B cell (primary cell): ENCODE data around the gene PDP2. TPM values are rescaled to one million over a fixed set of nuclear protein-coding genes. Genes with fewer than 3 reads are reported as not detected.

ENCODE experiments used
- ATAC-seq: fragments of 200-7000 bp; cut with Tn5 transposase; one replicate; pipeline ENCODE4 v1.10.0; 2021; ENCODE audit warnings: low read depth, mild to moderate bottlenecking, moderate number of reproducible peaks, moderate library complexity
- CTCF ChIA-PET: fragments of 350-600 bp; sonication (Branson Sonifier 250); formaldehyde crosslinking; loops from one replicate; lab custom pipeline; 2021; ENCODE audit warnings: antibody characterized with exemption, inconsistent platforms; lab: Charles Lee
- POLR2A ChIA-PET: fragments of 350-600 bp; sonication (Branson Sonifier 250); formaldehyde crosslinking; loops from one replicate; lab custom pipeline; 2021; ENCODE audit warnings: antibody characterized with exemption; lab: Charles Lee
- DNase-seq: peaks from one replicate; pipeline ENCODE4 v3.0.0; 2013
- H2AFZ ChIP-seq: 2 replicates; pipeline ENCODE4 v1.6.1; 2012; ENCODE audit warnings: mild to moderate bottlenecking, low read depth, low read length; ENCODE audit not compliant: insufficient read depth, poor library complexity, severe bottlenecking
- H3K27ac ChIP-seq, 2 donors: 1 replicate in 1 of 2; 2 replicates in 1 of 2; pipeline ENCODE4 v1.5.1; 2012 to 2013; ENCODE audit warnings: low read length in 2 of 2, mild to moderate bottlenecking in 2 of 2, moderate library complexity in 1 of 2
- H3K27me3 ChIP-seq, 4 experiments: fragments of 200-600 bp in 1 of 4; sonication (generic) in 1 of 4; replicated peaks in 1 of 4; 1 replicate in 2 of 4; 2 replicates in 2 of 4; pipeline versions ENCODE4 v1.6.1 to v1.7.0; 2013 to 2016; ENCODE audit warnings: low read length in 3 of 4, mild to moderate bottlenecking in 2 of 4, mixed read lengths in 1 of 4, moderate library complexity in 1 of 4; ENCODE audit not compliant: insufficient read depth in 4 of 4, control insufficient read depth in 3 of 4; ENCODE audit errors: control extremely low read depth in 1 of 4
- H3K36me3 ChIP-seq, 2 experiments: replicated peaks in 1 of 2; 1 replicate in 1 of 2; 2 replicates in 1 of 2; pipeline versions ENCODE4 v1.6.1 to v1.7.1; 2013; ENCODE audit warnings: low read length in 1 of 2; ENCODE audit not compliant: insufficient read depth in 2 of 2, control insufficient read depth in 1 of 2; ENCODE audit errors: control extremely low read depth in 1 of 2, extremely low read depth in 1 of 2
- H3K4me1 ChIP-seq, 2 donors: fragments of 200-600 bp in 1 of 2; sonication (generic) in 1 of 2; 1 replicate in 1 of 2; 2 replicates in 1 of 2; pipeline versions ENCODE4 v1.5.1 to v1.6.1; 2013 to 2017; ENCODE audit warnings: low read length in 2 of 2; ENCODE audit not compliant: control insufficient read depth in 2 of 2, insufficient read depth in 2 of 2
- H3K4me2 ChIP-seq: replicated peaks from 2 replicates; pipeline ENCODE3; 2012; ENCODE audit warnings: mild to moderate bottlenecking, low read depth, low read length; ENCODE audit not compliant: poor library complexity, severe bottlenecking
- H3K4me3 ChIP-seq, 5 experiments: fragments of 200-600 bp in 1 of 5; sonication (generic) in 1 of 5; 1 replicate in 3 of 5; 2 replicates in 2 of 5; pipeline versions ENCODE4 v1.5.1 to v1.7.0; 2011 to 2016; ENCODE audit warnings: low read length in 4 of 5, mild to moderate bottlenecking in 4 of 5, low read depth in 2 of 5, control low read depth in 1 of 5, moderate library complexity in 1 of 5; ENCODE audit not compliant: insufficient read depth in 1 of 5; ENCODE audit errors: control extremely low read depth in 1 of 5, extremely low read depth in 1 of 5
- H3K79me2 ChIP-seq: fragments of 200-600 bp; sonication (generic); one replicate; pipeline ENCODE4 v1.6.0; 2016; ENCODE audit warnings: low read length; ENCODE audit not compliant: control insufficient read depth, insufficient read depth
- H3K9ac ChIP-seq: fragments of 200-600 bp; sonication (generic); 2 replicates; pipeline ENCODE4 v1.6.1; 2017; ENCODE audit warnings: mild to moderate bottlenecking, low read length, moderate library complexity
- H3K9me3 ChIP-seq, 3 donors: one replicate each; pipeline versions ENCODE4 v1.6.1 to v1.7.1; 2013; ENCODE audit warnings: low read length in 2 of 3; ENCODE audit not compliant: control insufficient read depth in 2 of 3, insufficient read depth in 1 of 3; ENCODE audit errors: control extremely low read depth in 1 of 3
- H4K20me1 ChIP-seq: 2 replicates; pipeline ENCODE4 v1.6.0; 2012; ENCODE audit warnings: mild to moderate bottlenecking, low read length; ENCODE audit not compliant: insufficient read depth, control insufficient read depth, poor library complexity, severe bottlenecking
- H3K27ac Mint-ChIP-seq: one replicate; pipeline ENCODE4 v1.8.0; 2021; ENCODE audit warnings: mixed read lengths
- H3K27me3 Mint-ChIP-seq: one replicate; pipeline ENCODE4 v1.8.0; 2021; ENCODE audit warnings: mixed read lengths
- H3K4me1 Mint-ChIP-seq: one replicate; pipeline ENCODE4 v1.8.0; 2021; ENCODE audit warnings: mixed read lengths
- H3K4me3 Mint-ChIP-seq: one replicate; pipeline ENCODE4 v1.8.0; 2021; ENCODE audit warnings: mixed read lengths
- H3K9me3 Mint-ChIP-seq: one replicate; pipeline ENCODE4 v1.8.0; 2022; ENCODE audit warnings: mixed read lengths; ENCODE audit not compliant: insufficient read depth
- CTCF ChIP-seq: fragments of 200-600 bp; IDR thresholded peaks from one replicate; pipeline ENCODE4 v1.8.0; 2022; ENCODE audit warnings: antibody characterized with exemption, mild to moderate bottlenecking
- EZH2 ChIP-seq: IDR thresholded peaks from 2 replicates; pipeline ENCODE4 v1.6.1; 2012; ENCODE audit warnings: borderline replicate concordance, low read depth, mild to moderate bottlenecking, moderate library complexity, low read length; ENCODE audit not compliant: insufficient read depth, poor library complexity, severe bottlenecking
- WGBS: methylation state at CpG from one replicate; pipeline ENCODE4 v1.1.5; 2013; ENCODE audit warnings: missing lambda C conversion rate; ENCODE audit not compliant: insufficient coverage; 5-methylcytosine and 5-hydroxymethylcytosine counted together
- intact Hi-C: fragments of 100-400 bp; cut with micrococcal nuclease; formaldehyde crosslinking; loops from one replicate; pipeline ENCODE4 v1.10.0; 2022
- polyA plus RNA-seq: library from polyadenylated mRNA; depleted of rRNA; stranded (reverse); fragments of >200 nt; gene quantifications from 2 replicates; pipeline ENCODE4 v1.2.3, GENCODE V29; 2012
- total RNA-seq, 2 donors: library from RNA; stranded (reverse); fragments of 120-200 nt in 1 of 2; gene quantifications; 1 replicate in 1 of 2; 2 replicates in 1 of 2; pipeline versions ENCODE4 v1.2.3 to v1.2.4, GENCODE V29; 2013 to 2022

PDP2 gene
- total and polyA plus RNA-seq, 2 donors (not counting 1 experiment from before 2014, with no cell fraction given) = 1.9 to 18.7 TPM

GRCh38 chr16:66904846-66905632 is 24.7 kb downstream of the PDP2 start:
- Histone ChIP-seq H3K79me2 (no peaks in the 10 kb centered on the region), H2AFZ (no peak overlapping the region), H3K9ac (no peak overlapping the region), H3K4me1 (no peaks in the 10 kb centered on the region), H3K4me2 (no peak overlapping the region), H3K9me3 (no peaks in the 10 kb centered on the region), H4K20me1 (no peaks in the 10 kb centered on the region), H3K27ac (no peak overlapping the region), H3K27me3 (peaks cover 0 to 3% (median 0%) of the 10 kb centered on the region in 4 experiments), H3K4me3 (no peak overlapping the region), H3K36me3 (no peaks in the 10 kb centered on the region)
- intact Hi-C loops = no loop called here
- no peak overlapping the region for H3K4me3 Mint-ChIP-seq
- POLR2A ChIA-PET = no interaction called here
- no peaks in the 10 kb centered on the region for H3K9me3 Mint-ChIP-seq
- CTCF ChIA-PET = no interaction called here
- no peaks in the 10 kb centered on the region for H3K27me3 Mint-ChIP-seq
- DNase-seq (no peak), ATAC-seq (no peak)
- WGBS = 80% methylated on average over 4 of the region's 16 CpGs
- TF ChIP-seq EZH2 (no peak), CTCF (no peak)
- no peaks in the 10 kb centered on the region for H3K4me1 Mint-ChIP-seq
- no peak overlapping the region for H3K27ac Mint-ChIP-seq
